Measurements from ENCODE around the gene PRDM12.

GRCh38 chr9:130677252-130677651, 12.9 kb downstream of the PRDM12 start:
- no peak for TF ChIP-seq CTCF (IDR thresholded peaks at IDR 0.05; ENCODE audit: low read length)
- no peak for TF ChIP-seq EZH2 (IDR thresholded peaks at IDR 0.05; ENCODE audit: borderline replicate concordance, low read length)

Measured in OCI-LY1 (cell line).